HG03108 (cell line): ENCODE results near the gene TRIM44.
A peak's percentile ranks its signal among the peaks of the same experiment; 100 is the strongest.
"Not testable (repeated sequence)": the region's sequence is repeated elsewhere in the genome, so short reads cannot be mapped to it uniquely, and the experiment has no call there.

Experiments
- ATAC-seq: cut with Tn5 transposase; IDR thresholded peaks from one replicate; pipeline ENCODE4 v1.9.1; 2021; ENCODE audit warnings: moderate library complexity; ENCODE audit not compliant: unreplicated experiment

Gene TRIM44

DNA sequence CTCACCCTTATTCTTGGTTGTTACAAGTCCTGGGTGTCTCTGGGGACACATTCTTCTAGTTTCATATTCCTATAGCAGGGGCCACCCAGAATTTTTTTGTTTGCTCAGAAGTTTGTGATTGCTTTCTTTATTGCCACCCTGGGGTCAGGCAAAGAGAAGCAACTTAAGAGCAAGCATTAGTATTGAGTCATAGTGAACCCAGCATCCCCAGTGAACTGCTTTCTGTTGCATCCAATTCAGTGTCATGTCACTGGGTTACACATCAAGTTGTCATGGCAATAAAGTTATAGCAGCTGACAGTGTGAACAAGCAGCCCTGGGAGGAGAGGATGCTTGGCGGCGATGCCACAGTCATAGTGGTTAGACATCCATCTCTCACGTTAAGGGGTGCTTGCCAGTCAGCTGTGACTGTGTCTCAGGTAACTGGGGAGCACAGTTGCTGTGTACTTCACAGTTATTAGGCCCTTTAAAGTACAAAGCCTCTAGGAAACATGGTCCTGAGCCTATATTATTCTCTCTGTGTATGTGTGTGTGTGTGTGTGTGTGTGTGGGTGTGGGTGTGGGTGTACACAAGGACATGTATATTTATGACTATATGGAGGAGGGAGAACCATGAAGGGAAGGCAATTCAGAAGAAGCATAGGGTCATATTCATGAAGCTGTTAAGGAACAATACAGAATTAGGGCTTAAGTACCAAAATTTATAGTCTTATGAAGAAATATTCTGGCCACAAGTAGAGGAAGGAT is 52.5 kb downstream of the TRIM44 start:
- peak; percentile 73 for ATAC-seq

DNA sequence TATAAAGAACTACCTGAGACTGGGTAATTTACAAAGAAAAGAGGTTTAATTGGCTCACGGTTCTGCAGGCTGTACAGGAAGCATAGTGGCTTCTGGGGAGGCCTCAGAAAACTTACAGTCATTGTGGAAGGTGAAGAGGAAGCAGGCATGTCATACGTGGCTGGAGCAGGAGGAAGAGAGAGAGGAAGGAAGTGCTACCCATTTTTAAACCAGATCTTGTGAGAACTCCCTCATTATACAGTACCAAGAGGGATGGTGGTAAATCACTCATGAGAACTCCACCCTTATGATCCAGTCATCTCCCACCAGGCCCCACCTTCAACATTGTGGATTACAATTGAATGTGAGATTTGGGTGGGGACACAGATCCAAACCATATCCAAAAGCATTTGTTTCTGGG is 53.1 kb downstream of the TRIM44 start:
- not testable (repeated sequence) for ATAC-seq

GRCh38 chr11:35717043-35717442 is 54.5 kb downstream of the TRIM44 start:
- ATAC-seq, result no peak

GRCh38 chr11:35717520-35717919 is 54.9 kb downstream of the TRIM44 start:
- no peak for ATAC-seq

DNA sequence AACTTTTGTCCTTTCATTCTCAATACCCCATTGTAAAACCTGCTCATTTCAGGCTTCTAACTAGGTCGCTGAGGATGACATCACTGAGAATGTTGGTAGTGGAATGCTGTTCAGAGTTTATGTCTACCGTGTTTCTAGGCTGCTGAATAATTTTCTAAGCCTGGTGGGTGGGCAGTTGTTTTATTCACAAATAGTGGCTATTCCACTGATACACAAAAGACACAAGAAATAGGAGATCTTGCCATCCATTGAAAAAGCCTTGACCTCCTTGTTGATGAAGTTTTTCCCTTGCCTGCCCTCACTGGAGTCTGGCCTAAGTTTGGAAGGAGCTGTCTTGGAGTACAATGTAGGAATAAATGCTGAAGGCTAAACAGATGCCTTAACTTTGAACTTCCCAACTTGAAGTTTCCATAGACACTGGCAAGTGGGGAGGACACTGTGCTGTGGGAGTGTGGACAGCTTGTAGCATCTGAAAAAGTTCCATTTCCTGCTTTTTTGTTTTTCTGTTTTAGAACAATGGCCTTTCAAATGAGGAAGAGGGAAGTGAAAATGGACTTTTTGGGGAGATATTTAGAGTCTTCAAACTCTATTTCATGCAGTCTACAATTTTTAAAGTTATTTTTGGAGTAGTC is 59.2 kb downstream of the TRIM44 start:
- ATAC-seq, result no peak

DNA sequence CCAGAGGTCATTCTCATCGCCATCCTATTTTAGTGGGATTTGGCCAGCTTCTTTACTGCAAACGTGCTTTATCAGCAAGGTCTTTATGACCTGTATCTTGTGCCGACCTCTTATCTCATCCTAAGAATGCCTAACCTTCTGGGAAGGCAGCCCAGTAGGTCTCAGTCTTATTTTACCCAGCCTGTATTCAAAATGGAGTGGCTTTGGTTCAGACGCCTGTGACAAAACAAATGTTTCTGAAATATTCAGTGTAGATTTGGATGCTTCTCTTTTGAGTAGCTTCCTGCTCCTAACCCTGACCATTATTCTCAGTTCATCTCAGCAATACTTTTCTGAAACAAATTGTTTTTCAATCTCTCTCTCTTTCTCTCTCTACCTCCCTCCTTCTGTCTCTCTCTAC is 60.1 kb downstream of the TRIM44 start:
- no peak for ATAC-seq

GRCh38 chr11:35723493-35723892 is 60.9 kb downstream of the TRIM44 start:
- ATAC-seq, result no peak

DNA sequence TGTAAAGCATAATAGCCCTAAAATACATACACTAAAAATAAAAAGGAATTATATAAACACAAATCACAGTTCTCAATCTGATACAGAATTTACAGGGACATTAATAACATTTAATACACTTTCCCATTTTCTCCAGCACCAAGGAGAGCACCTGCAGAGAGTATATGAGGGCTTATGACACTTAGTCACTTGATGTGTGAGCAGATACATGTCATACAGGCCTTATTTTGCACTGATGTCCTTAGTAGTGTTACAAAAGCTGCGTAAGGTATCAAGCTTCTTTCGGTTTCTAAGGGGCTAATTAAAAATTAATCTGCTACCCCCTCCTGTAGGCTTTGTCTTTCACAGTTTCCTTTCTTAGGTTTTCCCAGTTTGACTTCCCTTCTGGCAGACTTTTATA is 61.3 kb downstream of the TRIM44 start:
- ATAC-seq, result no peak

- no peak for ATAC-seq
These were observed 63.3 kb downstream of the TRIM44 start for GRCh38 chr11:35725885-35726284.

DNA sequence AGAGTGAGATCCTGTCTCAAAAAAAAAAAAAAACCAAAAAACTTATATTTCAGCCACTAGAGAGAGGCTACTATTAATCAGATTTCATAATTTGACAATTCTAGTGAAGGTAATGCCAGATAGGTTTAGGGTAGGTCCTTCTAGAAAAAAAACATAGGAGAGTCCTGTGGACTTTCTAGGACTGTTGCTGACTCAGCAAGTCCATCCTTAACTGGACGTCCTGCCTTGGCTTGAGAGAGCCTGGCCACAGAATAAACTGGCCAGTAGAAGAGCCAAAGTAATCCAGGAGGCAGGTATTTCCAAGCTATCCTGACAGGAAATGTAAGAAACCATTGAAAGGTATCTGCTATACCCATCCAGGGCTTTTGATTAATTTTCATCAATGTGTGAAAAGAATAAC is 64.6 kb downstream of the TRIM44 start:
- ATAC-seq, result no peak

DNA sequence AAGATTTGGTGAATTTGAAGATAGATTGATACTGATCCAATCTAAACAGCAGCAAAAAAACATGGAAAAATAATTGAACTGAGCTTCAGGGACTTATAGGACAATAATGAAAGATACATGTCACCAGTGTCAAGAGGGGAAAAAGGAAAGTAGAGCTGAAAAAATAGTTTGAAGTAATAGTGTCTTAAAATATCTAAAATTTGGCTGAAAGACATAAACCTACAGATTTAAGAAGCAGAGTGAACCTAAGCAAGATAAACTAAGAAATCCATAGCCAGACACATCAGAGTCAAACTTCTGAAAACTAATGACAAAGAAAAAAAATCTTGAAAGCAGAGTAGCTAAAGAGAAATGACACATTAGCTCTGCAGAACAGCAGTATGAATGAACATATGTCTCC is 67.7 kb downstream of the TRIM44 start:
- ATAC-seq, result no peak

DNA sequence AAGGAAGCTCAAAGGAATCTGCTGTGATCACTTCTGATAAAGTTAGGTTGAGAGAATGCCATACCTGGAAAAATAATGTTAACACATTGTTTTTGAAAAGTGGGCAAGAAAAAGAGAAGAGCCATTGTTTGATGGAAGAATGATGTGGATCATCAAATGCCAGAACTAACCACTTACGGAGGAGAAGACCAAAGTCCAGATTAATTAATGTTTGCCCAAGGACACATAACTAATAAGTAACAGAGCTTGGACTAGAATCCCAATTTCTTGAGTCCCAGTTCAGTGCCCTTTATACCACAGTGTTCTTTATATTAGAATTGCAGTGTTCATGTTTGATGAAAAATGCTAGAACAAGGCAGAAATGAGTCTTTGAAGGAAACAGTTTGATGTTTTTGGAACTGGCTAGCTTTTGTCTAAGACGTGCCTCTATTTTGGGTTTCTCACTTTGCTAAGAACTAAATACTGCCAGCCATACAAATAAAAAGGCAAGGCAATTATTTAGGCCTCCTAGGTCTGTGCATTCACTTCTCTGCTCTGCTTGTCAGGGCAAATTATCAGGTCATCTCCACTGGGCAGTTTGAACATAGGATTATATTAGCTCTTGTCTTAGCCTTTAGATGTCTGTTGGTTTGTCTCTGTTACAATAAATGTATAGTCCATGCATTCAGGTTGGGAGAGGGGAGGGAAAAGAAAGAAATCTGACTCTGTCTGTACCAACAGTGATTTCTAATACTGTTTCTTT is 72.3 kb downstream of the TRIM44 start:
- no peak for ATAC-seq

DNA sequence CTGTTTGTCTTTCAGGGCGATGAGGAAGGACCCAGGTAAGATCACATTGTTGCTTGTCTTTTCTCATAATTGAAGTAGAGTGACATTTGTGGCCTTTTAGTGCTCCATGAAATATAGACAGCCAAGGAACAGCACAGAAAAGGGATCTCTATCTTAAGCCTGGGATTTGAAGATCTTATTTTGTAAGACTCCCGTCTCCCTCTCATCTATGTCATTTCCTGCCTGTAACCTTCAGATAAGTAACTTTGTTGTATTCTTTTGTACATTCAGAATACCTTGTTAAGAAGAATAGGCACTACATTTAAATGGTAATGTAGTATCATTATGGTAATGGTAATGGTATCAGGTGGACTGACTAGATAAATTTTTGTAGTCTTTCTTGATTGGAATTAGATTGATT is 72.8 kb downstream of the TRIM44 start:
- no peak for ATAC-seq

GRCh38 chr11:35735903-35736302 is 73.3 kb downstream of the TRIM44 start:
- ATAC-seq, result no peak

- no peak for ATAC-seq
These were observed 74.4 kb downstream of the TRIM44 start for GRCh38 chr11:35736952-35737351.

DNA sequence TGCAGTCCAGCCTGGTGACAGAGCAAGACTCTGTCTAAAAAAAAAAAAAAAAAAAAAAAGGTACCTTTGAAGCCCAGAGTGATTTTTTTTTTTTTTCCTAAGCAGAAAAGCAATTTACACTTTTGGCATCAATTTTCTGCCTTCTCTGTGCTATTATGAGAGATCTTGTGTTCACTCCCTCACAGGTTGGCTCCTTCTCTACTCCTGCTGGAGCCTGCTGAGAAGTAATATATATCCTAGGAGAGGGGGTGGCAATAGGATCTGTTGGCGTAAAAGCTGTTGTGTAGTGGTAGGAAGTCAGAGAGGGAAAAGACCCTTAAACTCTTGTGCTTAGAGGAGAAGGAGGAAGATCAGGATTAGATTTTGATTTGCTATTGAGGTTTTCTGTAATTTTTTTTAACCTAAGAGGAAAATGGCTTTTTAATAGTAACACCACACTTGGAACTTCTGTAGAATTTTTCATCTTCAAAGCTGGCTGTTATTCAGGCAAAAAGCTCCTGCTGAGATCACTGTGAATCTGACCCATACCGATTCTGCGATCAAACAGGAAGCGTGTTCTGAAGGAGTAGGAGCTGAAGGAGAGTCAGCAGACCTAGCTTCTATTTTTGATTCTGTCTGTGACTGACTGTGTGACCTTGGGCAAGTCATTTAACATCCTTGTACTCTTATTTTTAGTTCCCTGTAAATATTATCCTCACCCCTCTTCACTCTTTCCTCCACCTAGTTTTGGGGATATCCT is 77.7 kb downstream of the TRIM44 start:
- ATAC-seq, result no peak

DNA sequence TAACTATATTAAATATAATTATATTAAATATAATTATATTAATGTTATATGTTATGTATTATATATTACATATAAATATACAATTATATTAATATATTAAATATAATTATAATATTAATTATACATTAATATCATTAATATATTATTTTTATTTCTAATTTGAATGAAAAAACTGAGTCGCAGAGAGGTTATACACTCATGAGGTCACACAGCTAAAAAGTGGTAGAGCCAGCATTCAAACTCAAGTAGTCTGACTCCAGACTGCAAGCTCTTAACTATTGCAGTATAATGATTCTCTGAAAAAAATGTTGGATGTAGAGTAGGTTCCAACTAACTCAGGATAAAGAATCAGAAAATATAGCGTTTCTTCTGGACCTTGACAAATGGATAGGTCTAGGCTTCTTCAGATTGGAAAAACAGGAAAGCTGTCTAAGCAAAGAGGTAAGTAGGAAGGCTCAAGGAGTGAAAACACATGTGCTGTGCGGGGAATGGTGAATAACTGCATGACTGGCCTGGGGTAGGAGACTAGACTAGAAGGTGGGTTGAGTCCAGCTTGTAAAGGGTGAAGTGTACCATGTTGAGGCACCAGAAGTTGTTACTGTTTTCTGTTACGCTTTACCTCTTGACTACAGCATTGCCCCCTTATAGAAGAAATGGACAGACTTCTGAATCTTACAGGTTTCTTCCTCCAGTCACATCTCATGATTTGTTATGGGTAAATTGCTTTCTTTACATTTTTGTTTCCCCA is 80.3 kb downstream of the TRIM44 start:
- no peak for ATAC-seq

DNA sequence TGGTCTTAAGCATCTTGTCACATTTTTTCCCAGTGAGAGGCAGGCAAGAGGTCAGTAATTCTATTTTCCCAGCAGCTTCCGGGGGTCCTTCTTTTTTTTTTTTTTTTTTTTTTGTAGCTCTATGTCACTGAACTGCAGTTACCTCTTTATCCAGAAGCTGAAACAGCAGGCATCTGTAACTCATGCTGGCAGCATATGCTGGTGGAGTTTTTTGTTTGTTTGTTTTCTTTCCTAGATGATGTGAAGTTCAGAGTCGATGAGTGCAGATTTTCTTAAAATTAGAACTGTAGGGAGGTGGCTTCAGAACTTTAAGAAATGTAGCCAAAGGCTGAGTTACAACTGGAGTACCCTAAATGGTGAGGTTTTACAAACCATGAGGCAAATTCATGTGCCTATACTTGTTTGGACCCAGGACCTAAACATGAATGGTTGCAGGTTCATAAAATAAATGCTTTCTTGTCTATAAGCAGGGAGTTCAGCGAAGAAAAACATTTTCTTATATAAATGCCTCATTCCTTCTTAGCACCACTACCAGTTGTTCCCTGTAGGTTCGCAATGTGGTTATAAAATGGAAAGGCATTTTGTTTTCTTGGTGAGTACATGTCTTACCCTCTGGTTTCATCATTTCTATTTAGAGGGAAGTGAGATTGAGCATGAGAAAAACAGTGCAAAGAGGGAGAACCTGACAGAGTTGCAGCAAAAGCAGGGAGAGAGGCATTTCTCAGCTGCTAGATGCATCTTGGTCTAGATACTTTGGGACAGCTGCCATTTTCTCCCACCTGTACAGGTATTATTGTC is 84.0 kb downstream of the TRIM44 start:
- ATAC-seq, result no peak

GRCh38 chr11:35747668-35748067 is 85.1 kb downstream of the TRIM44 start:
- ATAC-seq, result no peak

GRCh38 chr11:35748644-35749043 is 86.1 kb downstream of the TRIM44 start:
- ATAC-seq, result no peak
